KOPT-K1 (cell line): ENCODE results near the gene ITGAX.

ENCODE experiments used
- H3K27ac ChIP-seq: fragments of 200-600 bp; sonication (generic); 2 replicates; pipeline ENCODE4 v1.5.1; 2016; ENCODE audit warnings: antibody characterized with exemption, mild to moderate bottlenecking, low read depth, low read length; ENCODE audit not compliant: poor library complexity, severe bottlenecking
- H3K36me3 ChIP-seq: fragments of 200-600 bp; sonication (generic); 2 replicates; pipeline ENCODE4 v1.5.1; 2017; ENCODE audit warnings: antibody characterized with exemption, mild to moderate bottlenecking, low read length, moderate library complexity; ENCODE audit not compliant: insufficient read depth
- H3K9me3 ChIP-seq: fragments of 200-600 bp; sonication (generic); 2 replicates; pipeline ENCODE4 v1.5.1; 2017; ENCODE audit warnings: antibody characterized with exemption, low read length, mild to moderate bottlenecking; ENCODE audit not compliant: insufficient read depth, poor library complexity, severe bottlenecking

The ITGAX gene

DNA sequence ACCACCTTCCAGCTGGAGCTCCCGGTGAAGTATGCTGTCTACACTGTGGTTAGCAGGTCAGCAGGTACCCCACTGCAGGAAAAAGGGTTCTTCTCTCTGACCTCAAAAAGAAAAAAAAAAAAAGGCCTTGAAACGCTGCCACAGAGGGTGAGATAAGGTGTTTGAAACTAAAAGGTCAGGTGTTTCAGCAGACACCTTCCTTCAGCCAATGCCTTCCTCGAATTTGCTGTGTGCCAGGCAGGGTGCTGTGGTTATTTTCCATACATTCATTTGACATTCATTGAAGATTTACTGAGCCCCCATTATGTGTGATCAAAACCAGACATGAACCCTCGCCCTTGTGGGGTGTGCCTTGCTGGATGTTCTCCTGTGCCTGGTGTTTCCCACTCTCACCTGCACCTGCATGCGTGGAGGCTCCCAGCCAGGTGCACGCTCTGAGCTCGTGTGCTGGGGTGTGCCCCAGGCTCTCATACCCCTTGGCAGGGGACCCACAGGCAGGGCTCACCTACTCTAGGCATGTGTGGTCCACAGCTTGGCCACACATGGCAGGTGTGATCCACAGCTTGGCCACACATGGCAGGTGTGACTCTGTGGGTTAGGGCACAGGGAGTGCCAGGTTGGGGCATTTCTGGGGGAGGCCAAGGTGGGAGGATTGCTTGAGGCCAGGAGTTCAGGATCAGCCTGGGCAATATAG lies 22.4 kb downstream of the ITGAX start:
- Histone ChIP-seq H3K36me3 (no peaks in the 10 kb centered on the region), H3K27ac (no peak overlapping the region), H3K9me3 (peaks cover 4% of the 10 kb centered on the region)

GRCh38 chr16:31380201-31380600 lies 25.2 kb downstream of the ITGAX start:
- Histone ChIP-seq H3K27ac (no peak overlapping the region), H3K36me3 (no peaks in the 10 kb centered on the region), H3K9me3 (peaks cover 3% of the 10 kb centered on the region)

- peaks cover 6% of the 10 kb centered on the region for H3K9me3 ChIP-seq
- no peak overlapping the region for H3K27ac ChIP-seq
- H3K36me3 ChIP-seq, result no peaks in the 10 kb centered on the region
Measured at GRCh38 chr16:31382485-31383161, 27.6 kb downstream of the ITGAX start.

DNA sequence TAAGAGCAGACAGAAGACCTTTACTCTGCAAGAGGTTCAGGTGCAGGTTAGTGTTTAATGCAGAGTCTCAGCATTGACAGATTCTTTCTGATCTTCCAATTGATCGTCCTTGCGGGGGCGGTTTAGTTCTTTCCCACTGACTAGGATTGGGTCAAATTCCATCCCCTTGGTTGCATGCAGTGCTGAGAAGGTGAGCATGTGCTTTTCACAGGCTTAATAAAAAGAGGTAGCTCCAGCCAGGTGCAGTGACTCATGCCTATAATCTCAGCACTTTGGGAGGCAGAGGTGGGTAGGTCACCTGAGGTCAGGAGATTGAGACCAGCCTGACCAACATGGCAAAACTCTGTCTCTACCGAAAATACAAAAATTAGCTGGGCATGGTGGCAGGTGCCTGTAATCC lies 30.7 kb downstream of the ITGAX start:
- Histone ChIP-seq H3K9me3 (peaks cover 6% of the 10 kb centered on the region), H3K36me3 (no peaks in the 10 kb centered on the region), H3K27ac (no peak overlapping the region)

DNA sequence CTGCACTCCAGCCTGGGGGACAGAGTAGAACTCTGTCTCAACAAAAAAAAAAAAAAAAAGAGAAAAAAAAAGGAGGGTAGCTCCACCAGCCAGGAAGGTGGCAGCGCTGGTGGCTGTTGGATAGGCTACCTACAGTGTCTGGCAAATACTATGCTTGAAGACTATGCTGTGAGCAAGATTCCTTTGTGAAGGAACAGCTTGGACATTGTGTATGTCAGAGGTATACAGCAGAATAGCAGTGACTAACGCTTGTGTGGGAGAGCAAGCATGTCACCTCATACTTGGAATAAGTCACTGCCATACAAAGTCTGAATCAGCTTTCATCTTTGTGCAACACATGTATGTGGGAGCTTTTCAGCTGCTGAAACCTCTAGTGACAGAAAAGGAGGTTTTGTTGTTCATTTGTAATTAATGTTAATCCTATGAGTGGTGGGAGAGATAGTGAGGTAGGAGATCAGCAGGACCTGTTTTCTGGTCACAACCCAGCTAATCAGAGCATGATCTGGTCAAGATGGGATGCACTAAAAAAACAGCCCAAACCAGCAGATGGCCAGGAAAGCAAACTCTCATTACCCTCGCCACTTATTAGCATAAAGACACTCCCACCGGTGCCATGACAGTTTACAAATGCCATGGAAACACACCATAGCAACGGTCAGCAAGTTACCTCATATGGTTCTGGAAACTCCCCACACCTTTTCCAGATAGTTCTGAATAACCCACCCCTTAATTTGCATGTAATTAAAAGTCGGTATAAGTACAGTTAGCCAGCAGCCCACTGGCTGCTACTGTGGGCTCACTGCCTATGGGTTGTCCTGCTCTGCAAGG lies 31.4 kb downstream of the ITGAX start:
- Histone ChIP-seq H3K36me3 (no peaks in the 10 kb centered on the region), H3K9me3 (peaks cover 6% of the 10 kb centered on the region), H3K27ac (no peak overlapping the region)

DNA sequence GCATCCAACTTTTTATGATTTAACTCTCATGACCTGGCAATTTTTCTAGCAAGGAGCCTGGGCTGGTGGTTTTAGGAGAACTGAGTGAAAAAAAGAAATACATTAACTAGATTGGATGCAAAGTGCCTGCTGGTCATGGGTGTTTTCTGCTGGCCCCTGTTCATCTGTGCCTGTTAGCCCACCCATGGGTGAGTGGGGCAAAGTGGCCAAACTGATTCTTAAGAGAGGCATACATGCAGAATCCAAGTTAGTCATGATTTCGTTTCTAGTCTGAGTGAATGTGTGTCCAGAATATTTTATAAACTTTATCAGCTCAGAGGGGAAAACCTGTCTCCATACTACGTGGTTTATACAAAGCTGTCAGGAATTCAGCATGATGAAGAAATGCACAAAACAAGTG lies 33.6 kb downstream of the ITGAX start:
- H3K27ac ChIP-seq, result no peak overlapping the region
- H3K9me3 ChIP-seq, result peaks cover 6% of the 10 kb centered on the region
- no peaks in the 10 kb centered on the region for H3K36me3 ChIP-seq

DNA sequence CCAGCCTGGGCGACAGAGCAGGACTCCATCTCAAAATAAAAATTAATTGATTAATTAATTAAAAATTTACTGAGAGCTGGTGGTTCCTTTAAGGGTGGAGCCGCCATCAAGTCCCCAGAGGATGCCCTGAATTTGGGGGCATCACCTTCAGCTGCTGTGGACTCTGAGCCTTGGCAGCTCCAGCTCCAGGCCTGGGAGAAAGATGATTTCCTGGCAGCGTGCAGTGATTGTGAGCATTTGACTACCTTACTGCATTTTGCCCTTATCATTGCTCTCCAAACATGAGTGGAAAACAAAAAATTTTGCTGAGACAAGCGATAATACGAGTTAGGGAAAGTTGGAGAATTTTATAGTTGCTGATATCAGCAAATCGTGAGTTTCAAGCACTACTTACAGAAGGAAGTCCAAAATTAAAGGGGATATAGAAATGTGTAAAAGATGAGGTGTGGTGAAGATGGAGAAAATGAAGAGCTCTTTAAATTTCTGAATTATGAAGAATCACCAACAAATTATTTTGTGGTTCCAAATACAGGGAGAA lies 35.6 kb downstream of the ITGAX start:
- no peaks in the 10 kb centered on the region for H3K36me3 ChIP-seq
- peaks cover 6% of the 10 kb centered on the region for H3K9me3 ChIP-seq
- no peak overlapping the region for H3K27ac ChIP-seq

GRCh38 chr16:31393056-31393455 lies 38.1 kb downstream of the ITGAX start, which contains the start of gene ITGAD:
TSS of gene ITGAD (plus strand) at chr16:31393335. CDS start at chr16:31393361, 26 bp downstream.
- no peaks in the 10 kb centered on the region for H3K9me3 ChIP-seq
- no peaks in the 10 kb centered on the region for H3K36me3 ChIP-seq
- no peak within 1 kb of the TSS for H3K27ac ChIP-seq

- Histone ChIP-seq H3K9me3 (peaks cover 16% of the 10 kb centered on the region), H3K36me3 (no peaks in the 10 kb centered on the region), H3K27ac (no peak overlapping the region)
Measured at GRCh38 chr16:31395647-31396046, 40.7 kb downstream of the ITGAX start.

DNA sequence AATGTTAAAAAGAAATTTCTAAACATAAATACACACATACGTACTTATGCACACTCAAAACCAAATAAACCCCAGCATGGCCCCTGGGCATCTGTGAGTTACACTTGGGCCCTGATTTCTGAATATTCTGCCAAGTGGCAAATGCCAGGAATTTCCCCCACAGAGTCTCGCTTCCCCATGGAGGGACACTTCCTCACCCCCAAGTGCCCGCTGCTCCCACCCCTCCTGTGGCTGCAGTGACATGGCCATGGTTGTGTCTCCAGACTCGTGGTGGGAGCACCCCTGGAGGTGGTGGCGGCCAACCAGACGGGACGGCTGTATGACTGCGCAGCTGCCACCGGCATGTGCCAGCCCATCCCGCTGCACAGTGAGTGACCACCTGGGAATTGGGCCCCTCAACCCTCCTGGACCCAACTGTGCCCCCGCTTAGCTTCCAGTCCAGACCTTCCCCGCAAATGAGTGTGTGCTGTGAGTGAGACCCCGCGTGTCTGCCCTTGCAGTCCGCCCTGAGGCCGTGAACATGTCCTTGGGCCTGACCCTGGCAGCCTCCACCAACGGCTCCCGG lies 42.2 kb downstream of the ITGAX start:
- H3K9me3 ChIP-seq, result peaks cover 16% of the 10 kb centered on the region
- H3K27ac ChIP-seq, result no peak overlapping the region
- no peaks in the 10 kb centered on the region for H3K36me3 ChIP-seq

- Histone ChIP-seq H3K27ac (no peak overlapping the region), H3K9me3 (peaks cover 16% of the 10 kb centered on the region), H3K36me3 (no peaks in the 10 kb centered on the region)
Measured at GRCh38 chr16:31397701-31398100, 42.7 kb downstream of the ITGAX start.

DNA sequence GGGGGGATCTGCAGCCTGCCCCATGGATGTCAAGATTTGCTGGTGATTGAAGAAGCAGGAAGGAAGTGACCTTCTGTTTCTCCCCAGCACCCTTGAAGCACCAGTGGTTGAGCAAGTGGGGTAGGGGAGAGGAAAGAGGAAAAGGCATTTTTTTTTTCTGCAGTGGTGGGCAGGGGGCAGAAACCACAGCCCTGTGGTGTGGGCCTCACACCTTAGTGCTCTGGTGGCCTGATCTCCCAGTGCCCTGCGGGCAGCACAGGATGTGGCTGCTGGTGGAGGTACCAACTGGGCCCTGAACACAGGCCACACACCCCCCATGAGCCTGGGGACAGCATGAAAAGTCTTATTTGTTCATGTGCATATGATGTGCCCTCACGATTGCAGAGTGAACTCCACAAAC lies 45.2 kb downstream of the ITGAX start:
- Histone ChIP-seq H3K27ac (no peak overlapping the region), H3K9me3 (peaks cover 16% of the 10 kb centered on the region)

GRCh38 chr16:31401436-31401835 lies 46.5 kb downstream of the ITGAX start:
- peaks cover 16% of the 10 kb centered on the region for H3K9me3 ChIP-seq
- H3K27ac ChIP-seq, result no peak overlapping the region
- H3K36me3 ChIP-seq, result no peaks in the 10 kb centered on the region

More for the DNA sequence above, 45.2 kb downstream of the ITGAX start:
- no peaks in the 10 kb centered on the region for H3K36me3 ChIP-seq

- Histone ChIP-seq H3K27ac (no peak overlapping the region), H3K36me3 (no peaks in the 10 kb centered on the region), H3K9me3 (peaks cover 16% of the 10 kb centered on the region)
Measured at GRCh38 chr16:31402687-31403086, 47.7 kb downstream of the ITGAX start.
